ENCODE measurements around the gene ITGAD.

GRCh38 chr16:31458844-31459686 lies 65.9 kb downstream of the ITGAD start, which contains the start of gene ARMC5:
- TF ChIP-seq, protein P1, sequence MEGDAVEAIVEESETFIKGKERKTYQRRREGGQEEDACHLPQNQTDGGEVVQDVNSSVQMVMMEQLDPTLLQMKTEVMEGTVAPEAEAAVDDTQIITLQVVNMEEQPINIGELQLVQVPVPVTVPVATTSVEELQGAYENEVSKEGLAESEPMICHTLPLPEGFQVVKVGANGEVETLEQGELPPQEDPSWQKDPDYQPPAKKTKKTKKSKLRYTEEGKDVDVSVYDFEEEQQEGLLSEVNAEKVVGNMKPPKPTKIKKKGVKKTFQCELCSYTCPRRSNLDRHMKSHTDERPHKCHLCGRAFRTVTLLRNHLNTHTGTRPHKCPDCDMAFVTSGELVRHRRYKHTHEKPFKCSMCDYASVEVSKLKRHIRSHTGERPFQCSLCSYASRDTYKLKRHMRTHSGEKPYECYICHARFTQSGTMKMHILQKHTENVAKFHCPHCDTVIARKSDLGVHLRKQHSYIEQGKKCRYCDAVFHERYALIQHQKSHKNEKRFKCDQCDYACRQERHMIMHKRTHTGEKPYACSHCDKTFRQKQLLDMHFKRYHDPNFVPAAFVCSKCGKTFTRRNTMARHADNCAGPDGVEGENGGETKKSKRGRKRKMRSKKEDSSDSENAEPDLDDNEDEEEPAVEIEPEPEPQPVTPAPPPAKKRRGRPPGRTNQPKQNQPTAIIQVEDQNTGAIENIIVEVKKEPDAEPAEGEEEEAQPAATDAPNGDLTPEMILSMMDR (IDR thresholded peaks at IDR 0.05) = peak; percentile 32 to 66 (median 56)
- TF ChIP-seq POLR2A (IDR thresholded peaks at IDR 0.05) = peak in 3 of 4 donors; percentile 34 to 84 (median 49)

All from esophagus squamous epithelium (tissue), 4 donors.